ENCODE results near the gene TAP1. TPM values are rescaled to one million over a fixed set of nuclear protein-coding genes. Genes with fewer than 3 reads are reported as not detected.
"Not testable (repeated sequence)": the region's sequence is repeated elsewhere in the genome, so short reads cannot be mapped to it uniquely, and the experiment has no call there.

TAP1 gene
- total RNA-seq = 26.0 TPM

DNA sequence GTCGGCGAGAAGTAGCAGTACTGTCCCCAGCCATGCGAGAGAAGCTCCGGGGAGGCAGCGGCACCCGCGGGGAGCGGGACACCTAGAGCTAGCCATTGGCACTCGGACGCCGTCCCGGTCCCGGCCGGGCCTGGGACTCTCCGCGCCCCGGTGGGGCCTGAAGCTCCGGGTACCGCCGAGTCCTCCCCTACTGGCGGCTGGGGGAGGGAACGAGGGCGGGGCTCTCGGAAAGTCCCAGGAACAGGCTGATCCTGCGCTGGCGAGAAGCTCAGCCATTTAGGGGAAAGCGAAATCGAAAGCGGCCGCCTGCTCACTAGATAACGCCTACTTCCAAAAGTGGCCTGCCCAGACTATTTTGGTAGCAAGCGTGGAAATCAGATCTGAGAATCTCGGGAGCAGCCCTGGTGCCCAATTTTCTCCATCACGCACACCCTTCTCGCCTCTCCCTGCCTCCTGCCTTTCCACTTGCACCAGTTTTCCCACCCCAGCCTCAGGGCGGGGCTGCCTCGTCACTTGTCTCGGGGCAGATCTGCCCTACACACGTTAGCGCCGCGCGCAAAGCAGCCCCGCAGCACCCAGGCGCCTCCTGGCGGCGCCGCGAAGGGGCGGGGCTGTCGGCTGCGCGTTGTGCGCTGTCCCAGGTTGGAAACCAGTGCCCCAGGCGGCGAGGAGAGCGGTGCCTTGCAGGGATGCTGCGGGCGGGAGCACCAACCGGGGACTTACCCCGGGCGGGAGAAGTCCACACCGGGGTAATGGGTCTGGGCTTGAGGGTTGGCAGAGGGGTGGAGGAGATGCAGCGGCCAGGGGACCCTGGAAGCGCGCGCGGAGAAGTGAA, at the start of gene TAP1, which contains the start of gene PSMB9:
Gene TAP1 (minus strand): TSS at position 164 of the 835 bp plus-strand sequence. CDS start 68 bp downstream, at position 96.
Gene PSMB9 (plus strand): TSS at position 652 of the 835 bp plus-strand sequence. CDS start 38 bp downstream, at position 690.
- ATAC-seq = peak; percentile 96

DNA sequence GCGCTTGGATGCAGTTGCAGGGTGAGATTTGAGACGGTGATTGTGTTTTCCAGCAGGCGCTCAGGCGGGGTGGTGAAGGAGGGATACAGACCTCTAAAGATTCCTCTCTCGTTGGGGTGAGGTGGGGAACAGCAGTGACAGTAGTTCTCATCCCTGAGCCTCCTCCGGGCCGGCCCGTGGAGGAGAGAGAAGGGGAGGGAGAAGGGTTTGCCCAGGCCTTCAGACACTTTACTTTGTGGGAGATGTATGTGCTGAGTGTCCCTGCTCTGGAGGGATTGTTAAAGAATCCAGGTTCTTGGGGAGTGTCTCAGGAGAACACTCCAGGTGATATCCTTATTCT, 41.5 kb upstream of the TAP1 start:
- peak; percentile 21 for ATAC-seq

DNA sequence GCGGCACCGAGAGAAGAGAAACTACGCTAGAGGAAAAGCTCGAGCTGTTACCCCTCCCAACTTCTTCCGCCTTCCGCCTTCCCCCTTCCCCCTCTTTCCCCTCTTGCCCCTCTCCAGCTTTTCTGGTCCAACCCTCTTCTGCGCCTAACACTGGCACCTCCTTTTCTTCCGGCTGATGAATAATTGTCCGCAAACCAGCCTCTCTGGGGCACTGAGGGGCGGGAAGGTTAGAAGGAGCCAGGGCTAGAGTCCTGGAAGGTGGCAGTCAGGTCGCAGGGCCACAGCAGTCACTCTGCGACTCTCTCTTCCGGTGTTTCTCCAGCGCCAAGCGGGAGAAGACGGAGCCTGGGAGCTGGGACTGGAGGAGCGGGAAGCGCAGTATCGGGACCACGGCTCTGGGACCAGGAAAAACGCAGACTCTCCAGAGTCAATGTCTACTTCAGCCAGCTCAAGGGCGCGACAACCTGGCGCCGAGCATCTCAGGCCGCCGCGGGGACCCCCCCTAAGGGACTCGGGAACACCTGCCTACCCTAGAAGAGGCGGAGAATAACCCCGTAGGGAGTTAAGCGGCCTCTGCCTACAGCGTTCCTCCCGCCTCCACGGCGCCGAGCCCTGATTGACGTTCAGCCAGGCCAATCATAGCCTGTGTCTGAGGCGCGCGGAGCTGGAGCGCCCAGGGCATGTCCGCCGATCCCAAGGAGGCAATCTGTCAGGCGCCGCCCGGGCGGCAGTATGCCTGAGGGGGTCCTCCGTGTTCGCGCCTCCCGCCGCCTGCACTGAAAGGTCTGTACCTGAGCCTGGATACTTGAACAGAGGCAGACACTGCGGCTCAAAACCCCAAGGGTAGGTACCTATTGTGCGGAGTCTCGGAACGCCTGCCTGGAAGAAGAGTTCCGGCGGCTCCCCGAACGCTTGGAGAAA, 40.8 kb upstream of the TAP1 start:
- peak; percentile 99 for ATAC-seq

DNA sequence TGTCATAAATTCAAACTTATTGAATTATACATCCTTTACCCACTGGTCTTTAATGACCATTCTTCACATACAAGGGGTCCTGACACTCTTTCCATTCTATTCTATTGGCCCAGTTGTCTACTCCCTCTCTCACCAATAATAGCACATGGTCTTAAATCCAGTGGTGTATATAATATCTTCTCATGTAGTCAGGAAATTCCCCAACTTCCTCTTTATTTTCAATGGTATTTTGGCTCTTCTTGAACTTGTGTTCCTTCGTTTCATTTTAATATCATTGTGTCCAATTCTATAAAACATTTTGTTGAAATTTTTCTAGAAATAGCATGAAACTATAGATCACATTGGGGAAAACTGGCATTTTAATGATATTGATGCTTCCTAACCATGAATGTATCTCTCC, 37.3 kb upstream of the TAP1 start:
- ATAC-seq = no peak

DNA sequence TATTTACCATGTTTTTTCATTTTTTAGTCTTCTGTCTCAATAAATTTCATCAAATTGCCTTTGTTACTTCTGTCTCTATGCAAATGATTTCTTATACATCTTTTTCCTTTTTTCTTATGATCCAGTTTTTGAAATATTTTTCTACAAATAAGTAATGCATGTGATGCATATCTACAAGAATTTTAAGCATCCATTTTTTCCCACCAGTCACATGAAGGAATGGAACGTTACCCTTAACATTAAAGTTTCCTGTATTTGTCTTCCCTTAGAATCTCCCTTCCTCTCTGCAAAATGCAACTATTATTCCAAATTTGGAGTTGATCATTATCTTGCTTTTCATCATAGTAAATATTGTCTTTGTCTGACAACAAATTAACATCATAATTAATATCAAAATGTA, 36.0 kb upstream of the TAP1 start:
- ATAC-seq = no peak

DNA sequence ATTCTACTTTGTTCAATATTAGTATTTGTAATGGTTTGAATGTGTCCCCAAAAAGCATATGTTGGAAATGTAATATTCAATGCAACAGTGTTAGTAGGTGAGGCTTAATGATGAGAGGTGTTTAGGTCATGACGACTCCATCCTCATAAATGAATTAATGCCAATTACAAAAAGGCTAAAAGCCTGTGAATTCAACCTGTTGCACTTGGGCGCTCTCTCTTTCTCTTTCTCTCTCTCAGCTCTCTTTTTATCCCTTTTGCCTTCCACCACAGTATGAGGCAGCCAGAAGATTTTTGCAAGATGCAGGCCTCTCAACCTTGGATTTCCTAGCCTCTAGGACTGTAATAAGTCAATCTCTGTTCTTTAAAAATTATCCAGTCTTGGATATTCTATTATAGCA, 35.1 kb upstream of the TAP1 start:
- no peak for ATAC-seq

DNA sequence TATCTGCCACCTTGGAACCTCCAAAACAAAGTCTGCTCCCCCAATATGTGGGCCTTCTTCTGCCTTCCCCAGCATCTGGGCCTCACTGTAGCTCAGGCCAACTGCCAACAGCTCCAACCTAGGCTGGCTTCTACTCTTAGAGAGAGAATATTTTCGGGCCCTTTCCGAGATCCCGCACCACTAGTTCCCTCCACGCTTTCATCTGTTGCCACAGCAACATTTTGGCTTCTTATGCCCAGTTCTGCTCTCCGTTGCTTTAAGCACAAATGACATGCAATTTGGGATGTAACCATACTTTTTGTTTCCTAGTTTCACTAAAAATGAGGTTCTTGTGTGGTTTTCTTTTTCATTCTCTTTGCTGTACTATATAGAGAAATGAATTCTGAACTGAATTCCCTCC, 34.1 kb upstream of the TAP1 start:
- no peak for ATAC-seq

GRCh38 chr6:32886681-32887383, 33.3 kb upstream of the TAP1 start:
- no peak for ATAC-seq

GRCh38 chr6:32885698-32886286, 32.3 kb upstream of the TAP1 start:
- ATAC-seq = peak; percentile 47

DNA sequence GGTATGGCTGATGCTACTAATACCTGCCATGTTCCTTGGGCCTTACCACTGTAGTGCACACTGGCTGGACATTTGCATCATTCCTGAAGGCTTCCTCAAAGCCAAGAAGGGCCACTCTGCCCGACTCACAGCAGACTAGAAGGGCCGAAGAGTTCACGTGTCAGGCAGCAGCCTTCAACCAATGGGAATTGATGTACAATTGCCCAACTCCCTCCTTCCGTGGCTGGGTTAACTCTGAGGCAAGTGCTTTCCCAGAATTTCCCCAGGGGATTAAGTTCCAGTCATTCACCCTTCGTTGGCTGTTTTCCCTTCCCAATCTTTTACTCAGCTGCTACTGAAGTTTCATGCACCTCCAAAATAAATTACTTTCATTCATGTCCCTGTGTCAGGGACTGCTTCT, 30.3 kb upstream of the TAP1 start:
- peak; percentile 16 for ATAC-seq

DNA sequence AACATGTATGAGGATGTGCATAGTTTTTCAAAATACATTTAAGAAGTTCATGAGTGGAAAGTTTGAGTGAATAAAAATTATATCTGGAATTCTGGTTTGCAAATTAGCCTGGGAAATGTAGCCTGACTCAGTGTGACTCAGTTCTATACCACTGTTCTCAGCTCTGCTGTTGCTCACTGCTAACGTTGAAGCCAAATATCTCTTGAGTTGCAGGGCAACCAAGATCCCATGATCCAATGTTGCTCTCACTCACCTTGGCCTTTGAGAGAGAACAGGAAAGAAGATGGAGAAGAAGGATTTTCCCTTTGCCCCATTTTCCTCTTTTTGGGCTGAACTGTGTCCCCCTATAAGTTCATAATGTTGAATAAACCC, 29.4 kb upstream of the TAP1 start:
- ATAC-seq = no peak

DNA sequence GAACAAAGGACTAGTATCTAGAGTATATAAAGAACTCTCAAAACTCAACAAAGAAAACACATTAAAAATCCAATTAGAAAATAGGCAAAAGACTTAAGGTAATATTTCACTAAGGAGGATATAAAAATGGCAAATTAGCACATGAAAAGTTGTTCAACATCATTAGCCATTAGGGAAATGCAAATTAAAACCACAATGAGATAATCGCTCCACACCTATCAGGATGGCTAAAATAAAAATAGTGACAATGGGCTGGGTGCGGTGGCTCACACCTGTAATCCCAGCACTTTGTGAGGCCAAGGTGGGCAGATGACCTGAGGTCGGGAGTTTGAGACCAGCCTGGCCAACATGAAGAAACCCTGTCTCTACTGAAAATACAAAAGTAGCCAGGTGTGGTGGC, 27.5 kb upstream of the TAP1 start:
- not testable (repeated sequence) for ATAC-seq

DNA sequence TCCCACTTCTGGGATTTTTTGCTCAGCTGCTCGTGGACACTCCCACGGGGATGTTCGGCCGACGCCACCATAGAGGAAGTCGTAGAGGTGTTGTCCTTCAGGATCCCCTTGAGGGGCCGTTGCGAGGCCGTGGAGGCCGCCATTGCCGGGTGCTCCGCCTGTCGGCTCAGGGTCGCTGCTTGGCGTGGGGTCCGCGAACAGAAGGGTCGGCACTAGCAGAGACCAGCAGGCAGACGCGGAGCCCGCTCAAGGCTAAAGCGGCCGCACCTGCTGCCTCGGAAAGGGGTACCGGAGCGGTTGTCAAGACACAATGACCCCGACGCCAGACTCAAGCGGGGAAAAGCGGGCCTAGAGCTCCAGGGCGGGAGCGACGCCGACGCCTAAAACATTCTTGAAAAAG, 26.2 kb upstream of the TAP1 start:
- no peak for ATAC-seq

DNA sequence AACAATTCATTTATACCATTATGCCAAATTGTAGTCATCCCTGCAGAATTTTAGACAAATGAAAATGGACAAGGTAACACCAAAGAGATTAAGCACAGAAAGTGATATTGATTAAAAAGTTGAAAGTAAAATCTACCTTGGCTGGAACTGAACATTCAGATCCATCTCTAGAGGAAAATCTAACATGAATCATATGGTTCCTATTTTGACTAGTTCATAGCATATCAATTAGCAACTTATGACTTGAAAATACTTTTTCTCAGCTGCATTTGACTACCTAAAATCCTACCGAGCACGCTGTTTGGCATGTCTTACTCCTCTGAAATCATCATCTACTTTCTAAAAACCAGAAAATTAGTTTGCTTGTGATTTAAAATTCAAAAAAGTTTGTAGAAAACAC, 23.1 kb upstream of the TAP1 start:
- no peak for ATAC-seq

DNA sequence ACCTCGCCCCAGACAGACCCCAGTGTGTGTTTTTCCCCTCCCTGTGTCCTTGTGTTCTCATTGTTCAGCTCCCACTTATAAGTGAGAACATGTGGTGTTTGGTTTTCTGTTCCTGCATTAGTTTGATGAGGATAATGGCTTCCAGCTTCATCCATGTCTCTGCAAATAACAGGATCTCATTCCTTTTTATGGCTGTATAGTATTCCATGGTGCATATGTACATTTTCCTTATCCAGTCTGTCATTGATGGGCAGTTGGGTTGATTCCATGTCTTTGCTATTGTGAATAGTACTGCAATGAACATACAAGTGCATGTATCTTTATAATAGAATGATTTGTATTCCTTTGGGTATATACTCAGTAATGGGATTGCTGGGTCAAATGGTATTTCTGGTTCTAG, 20.4 kb upstream of the TAP1 start:
- not testable (repeated sequence) for ATAC-seq

DNA sequence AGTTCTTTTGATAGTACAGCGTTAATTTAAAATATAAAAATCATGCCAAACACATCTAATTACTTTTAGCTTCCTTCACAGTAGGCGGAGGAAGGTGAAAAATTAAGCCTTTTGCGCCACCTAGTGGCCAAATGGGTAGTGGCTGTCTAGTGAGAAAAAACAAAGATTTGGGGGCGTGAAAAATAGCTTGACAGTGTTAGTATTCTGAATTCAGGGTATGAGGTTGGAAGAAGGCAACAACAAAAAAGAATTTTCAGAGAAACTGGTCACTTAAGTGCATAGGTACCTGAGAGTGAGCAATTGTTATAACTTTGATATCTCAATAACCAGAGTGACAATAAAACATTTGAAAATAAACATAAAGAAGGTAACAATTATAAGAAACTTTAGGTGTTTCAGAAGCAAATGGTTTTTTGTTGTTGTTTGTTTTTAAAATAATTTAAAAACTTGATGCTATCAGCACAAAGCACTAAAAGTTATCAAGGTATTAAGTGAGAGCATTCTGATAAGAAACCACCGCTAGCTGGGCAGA, 14.8 kb upstream of the TAP1 start:
- ATAC-seq = peak; percentile 71

- no peak for ATAC-seq
Observed at GRCh38 chr6:32867554-32868256, 14.2 kb upstream of the TAP1 start.

- no peak for ATAC-seq
Observed at GRCh38 chr6:32867022-32867477, 13.5 kb upstream of the TAP1 start.

- no peak for ATAC-seq
Observed at GRCh38 chr6:32865724-32866443, 12.4 kb upstream of the TAP1 start.

DNA sequence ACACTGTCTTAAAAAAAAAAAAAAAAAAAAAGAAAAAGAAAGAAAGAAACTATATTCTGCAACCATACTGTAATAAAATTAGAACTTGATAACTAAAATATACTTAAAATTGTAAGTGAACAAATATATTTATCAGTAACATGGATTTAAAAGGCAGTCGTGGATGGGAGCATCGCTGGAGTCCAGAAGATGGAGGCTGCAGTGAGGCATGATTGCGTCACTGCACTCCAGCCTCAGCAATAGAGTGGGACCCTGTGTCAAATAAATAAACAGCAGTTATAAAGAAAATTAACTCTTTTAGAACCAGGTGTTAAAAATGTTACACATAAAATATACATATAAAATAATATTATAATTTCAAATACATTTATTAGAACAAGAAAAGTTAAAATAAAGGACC, 9.2 kb upstream of the TAP1 start:
- ATAC-seq = no peak

- no peak for ATAC-seq
Observed at GRCh38 chr6:32860674-32861073, 7.2 kb upstream of the TAP1 start.

Data from esophagus mucosa (tissue), 1 donor.